Embryonic facial prominence (tissue), 1 donor: Measurements from ENCODE around the gene GRID2.
"Not testable (repeated sequence)": the region's sequence is repeated elsewhere in the genome, so short reads cannot be mapped to it uniquely, and the experiment has no call there.

Experiments used
- DNase-seq: peaks from one replicate; pipeline ENCODE4 v3.0.0-alpha.2; 2016; ENCODE audit errors: extremely low spot score

GRID2 gene

DNA sequence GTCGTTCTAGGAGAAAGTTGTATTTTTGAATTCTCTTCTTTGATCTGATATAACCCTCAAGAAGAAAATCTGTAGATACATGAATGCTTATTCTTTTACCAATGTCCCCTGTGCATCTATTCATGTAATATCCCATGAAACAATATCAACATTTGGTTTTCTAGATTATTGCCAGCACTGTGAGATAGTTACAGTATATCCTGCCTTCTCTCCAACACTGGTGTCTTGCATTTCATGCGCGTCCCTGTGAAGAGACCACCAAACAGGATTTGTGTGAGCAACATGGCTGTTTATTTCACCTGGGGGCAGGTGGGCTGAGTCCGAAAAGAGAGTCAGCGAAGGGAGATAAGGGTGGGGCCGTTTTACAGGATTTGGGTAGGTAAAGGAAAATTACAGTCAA is 135.0 kb downstream of the GRID2 start:
- not testable (repeated sequence) for DNase-seq

DNA sequence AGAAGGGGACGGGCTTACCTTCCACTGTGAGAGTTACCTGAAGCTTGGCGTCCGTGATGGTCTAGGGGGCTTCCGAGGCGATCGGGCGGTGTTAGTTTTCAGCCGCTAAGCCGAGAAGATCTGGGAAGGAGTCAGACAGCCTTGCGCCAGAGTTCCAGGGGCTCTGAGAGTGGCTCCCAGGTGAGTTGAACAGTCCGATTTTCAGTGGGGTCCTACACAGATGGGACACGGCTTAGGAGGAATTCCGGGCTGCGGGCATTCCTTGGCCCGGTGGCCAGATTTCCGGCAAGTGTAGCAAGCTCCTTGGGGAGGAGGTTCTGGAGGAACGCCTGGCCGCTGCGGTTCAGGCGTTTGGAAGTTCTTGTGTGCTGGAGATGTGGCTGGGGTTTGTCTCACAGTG is 138.4 kb downstream of the GRID2 start:
- not testable (repeated sequence) for DNase-seq

DNA sequence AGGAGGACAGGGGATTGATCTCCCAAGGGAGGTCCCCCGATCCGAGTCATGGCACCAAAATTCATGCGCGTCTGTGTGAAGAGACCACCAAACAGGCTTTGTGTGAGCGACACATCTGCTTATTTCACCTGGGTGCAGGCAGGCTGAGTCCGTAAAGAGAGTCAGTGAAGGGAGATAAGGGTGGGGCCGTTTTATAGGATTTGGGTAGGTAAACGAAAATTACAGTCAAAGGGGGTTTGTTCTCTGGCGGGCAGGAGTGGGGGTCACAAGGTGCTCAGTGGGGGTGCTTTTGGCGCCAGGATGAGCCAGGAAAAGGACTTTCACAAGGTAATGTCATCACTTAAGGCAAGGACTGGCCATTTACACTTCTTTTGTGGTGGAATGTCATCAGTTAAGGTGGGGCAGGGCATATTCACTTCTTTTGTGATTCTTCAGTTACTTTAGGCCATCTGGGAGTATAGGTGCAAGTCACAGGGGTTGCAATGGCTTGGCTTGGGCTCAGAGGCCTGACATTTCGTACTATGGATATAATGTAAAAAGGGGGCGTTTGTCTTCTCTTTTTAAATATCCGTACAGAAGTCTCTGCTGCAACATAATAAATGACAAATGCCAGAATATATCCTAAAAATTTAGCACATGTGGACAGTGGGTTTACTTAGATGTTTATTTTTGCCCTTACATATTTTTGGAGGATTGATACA is 140.5 kb downstream of the GRID2 start:
- not testable (repeated sequence) for DNase-seq

DNA sequence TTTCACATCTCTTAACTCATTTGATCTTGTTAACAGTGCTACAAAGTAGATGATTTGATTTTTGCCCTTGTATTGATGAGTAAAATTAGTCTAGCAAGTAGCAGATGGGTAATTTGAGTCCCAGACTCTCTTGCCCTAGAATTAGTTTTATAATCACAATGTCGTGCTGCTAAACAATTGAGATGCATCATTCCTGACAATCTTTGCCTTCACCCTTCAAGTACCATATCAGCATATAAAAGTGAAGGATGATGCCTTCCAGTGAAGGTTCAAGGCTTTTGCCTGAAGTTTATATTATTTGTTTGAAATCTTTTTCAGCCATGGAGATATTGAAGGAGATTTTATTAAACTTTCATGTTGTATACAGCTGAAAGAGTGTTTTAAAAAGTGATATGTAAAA is 141.4 kb downstream of the GRID2 start:
- DNase-seq = no peak

DNA sequence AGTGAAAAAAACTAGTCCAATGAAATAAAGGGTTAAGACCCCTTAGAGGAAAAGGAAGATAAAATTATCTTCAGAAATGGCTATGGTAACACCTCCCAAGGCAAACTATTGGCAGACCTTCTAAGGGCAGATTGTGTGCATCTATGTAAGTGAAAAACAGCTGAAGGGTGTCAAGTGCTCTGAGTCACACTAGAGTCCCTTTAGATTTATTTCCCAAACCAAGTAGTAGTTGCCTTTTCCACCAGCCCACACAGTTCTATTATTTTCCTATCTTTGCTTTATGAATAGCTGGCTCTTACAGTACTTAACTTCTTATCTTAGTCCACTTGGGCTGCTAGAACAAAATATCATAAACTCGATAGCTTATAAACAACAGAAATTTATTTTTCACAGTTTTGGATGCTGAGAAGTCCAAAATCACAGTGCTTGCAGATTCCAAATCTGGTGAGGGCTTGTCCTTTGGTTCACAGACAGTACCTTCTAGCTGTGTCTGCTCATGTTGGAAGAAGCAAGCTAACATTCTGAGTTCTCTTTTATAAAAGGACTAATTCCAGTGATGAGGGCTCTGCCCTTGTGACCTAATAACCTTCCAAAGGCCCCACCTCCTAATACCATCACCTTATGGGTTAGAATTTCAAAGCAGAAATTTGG is 143.6 kb downstream of the GRID2 start:
- DNase-seq = no peak

DNA sequence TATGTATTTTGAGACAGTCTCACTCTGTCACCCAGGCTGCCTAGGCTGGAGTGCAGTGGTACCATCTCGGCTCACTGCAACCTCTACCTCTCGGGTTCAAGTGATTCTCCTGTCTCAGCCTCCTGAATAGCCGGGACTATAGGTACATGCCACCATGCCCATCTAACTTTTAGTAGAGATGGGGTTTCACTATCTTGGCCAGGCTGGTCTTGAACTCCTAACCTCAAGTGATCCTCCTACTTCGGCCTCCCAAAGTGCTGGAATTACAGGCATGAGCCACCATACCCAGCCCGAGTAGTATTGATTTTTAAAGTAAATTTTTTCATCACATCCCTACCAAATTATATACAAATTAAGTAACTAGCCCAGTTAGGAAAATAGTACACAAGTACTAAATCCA is 144.4 kb downstream of the GRID2 start:
- not testable (repeated sequence) for DNase-seq

DNA sequence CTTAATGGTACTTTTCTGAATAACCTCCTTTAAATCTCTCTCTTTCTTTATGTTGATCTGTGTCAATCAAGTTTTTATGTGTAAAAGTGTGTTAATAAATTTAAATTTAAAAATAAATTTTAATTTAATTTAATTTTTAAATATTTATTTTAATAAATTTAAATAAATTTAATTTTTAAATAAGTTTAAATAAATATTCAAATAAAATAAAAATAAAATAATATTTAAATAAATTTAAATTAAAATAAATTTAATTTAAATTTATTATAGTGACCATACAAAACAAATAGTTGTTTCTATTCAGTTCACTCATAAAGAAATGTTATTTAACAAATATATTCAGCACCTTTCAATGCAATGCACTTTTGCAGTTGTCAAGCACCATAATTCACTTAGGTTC is 146.9 kb downstream of the GRID2 start:
- DNase-seq = no peak

DNA sequence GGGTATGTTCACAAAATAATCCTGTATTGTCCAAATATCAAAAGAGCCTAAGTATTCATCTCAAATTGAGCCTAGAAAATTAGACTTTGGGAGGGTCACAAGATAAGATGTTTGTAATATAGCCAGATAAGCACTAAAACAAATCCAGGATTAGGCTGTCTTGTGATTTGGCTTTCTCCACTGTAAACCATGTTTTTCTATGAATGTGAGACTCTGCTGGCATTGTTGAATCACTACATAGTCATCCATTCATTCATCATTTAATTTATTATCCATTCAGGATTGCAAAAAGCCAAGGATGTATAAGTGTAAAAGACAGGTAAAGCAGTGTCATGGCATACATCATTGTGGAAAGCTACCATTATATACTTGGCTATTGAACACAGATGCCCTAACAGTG is 148.0 kb downstream of the GRID2 start:
- no peak for DNase-seq

DNA sequence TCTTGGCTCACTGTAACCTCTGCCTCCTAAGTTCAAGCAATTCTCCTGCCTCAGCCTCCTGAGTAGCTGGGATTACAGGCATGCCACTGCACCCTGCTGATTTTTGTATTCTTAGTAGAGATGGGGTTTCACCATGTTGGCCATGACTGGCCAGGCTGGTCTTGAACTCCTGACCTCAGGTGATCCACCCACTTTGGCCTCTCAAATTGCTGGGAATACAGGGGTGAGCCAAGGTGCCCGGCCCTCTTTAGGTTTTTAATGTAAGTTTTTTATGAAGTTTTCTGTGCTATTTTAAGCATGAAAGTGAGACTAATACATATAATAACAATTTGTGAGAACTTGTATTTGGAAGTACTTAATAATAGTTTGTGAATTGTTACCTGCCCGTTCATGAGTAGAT is 148.6 kb downstream of the GRID2 start:
- not testable (repeated sequence) for DNase-seq

DNA sequence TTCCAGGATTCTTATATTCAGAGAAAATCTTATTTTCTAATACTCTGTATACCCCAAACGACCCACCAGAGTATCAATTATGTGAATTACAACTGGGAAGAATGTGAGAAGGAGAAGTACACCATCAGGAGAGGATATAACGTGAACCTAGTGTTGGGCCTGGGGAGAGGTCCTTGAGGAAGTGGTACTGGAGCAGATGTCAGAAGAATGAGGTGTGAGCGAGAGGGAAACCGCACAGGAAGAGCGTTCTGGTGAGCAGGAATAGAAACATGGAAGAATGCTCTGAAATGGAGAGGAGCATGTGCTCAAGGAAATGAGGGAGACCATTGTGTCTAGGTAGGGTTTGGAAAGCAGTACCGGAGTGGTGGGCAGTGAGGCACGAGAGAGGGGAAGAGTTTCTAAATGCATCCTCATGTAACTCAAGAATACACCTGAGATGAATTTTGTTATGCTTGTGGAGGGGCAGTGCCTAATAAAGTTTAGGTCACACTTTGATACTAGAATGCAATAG is 151.6 kb downstream of the GRID2 start:
- no peak for DNase-seq

DNA sequence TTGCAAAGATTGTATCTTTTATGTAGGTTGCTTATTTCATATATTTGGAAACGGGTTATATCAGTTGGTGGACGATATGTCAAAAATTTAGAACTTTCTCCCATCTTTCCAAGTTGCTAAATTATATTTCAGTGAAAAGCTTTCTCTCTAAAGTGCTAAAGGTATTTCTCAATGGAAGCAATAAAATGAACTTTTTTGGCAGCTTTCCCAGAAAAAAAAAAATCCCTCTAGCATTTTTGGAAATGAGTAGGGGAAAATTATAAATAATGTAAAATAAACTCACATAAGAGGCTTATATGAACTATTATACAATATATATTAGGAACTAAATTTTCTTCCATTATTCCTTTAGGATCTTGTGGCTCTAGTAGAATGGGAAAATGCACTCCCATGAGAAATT is 152.2 kb downstream of the GRID2 start:
- DNase-seq = no peak

DNA sequence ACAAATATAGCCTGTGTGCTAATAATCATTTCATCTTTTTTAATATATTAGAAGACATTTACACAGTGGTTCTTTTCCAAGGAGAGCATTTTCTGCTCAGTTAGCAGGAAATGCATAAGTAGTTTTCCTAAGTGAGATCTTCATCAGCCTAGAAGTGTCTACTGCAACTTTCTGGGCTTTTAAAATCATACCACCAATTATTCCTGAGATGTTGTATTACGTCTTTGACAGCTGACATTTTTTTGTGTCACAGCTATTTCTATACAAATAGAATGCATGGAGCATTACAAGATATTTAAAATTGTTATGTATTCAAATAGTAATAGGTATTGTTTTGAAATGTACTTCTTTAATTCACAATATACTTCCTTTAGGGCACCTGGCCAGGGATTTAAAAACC is 158.0 kb downstream of the GRID2 start:
- DNase-seq = no peak

DNA sequence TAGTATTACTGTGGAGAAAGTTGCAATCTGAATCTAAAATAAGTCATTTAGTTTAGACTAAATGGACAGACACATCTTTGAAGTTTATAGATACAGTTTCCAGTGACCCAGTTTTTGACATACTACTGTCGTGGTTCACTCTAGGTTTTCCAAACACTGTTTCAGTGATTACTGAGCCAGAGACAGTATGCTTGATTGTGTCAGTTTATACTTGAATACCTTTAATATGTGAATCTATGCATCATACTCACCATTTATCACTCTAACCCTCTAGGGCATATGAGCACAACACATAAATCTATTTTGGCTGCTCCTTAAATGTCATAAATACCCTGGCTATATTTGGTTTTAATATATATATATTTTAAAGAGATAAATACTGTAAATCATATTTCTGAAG is 173.5 kb downstream of the GRID2 start:
- no peak for DNase-seq

DNA sequence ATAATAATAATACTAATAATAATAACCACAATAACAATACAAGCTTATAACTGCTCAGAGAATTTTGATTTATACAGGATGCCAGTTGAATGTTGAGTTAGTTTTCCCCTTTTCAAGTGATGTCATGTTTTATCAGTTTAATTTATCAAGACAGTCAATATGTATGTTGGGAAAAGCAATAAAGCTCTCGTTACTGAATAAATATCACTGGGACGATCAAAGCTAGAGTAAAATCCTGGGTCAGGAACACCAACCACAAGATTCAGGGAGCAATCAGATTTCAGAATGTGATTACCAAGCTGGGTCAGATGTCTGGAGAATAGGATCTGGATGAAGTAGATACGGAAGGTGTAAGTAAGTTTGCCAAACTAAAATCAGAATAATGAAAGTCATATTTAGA is 179.6 kb downstream of the GRID2 start:
- no peak for DNase-seq

DNA sequence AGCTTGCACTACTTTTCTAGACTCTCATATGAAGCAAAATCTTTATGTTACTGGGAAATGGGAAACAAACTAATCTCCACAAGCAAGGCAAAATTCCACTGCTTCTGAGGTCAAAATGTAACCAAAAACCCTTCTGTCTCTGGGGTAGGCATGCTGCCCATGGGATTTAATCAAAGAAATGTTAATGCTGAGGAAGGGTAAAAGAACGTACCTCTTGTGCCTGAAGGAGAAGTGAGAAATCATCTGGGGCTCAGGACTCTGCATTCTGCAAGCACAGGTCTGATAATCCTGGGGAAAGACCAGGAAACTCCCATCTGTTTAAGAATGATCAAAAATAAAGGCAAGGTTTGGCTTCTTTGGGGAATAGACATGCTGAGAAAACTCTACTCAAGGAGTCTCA is 184.7 kb downstream of the GRID2 start:
- DNase-seq = no peak

DNA sequence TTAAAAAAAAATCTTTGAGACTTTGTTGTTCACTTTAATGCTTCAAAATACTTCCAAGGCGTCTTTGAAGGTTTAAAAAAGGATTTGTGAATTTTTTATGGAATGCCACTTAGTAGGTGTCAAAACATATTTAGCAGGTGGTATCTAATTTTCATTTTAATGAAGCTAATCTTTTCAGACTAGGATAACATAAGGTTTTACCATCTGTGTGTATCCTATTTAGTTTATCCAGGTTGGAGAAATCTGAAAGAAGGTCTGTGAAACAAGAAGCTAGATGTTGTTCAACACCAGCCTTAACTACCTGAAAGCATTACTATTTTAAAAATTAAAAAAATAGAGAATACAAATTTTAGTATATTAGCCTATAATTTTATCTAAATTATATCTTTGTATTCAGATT is 193.4 kb downstream of the GRID2 start:
- DNase-seq = no peak

DNA sequence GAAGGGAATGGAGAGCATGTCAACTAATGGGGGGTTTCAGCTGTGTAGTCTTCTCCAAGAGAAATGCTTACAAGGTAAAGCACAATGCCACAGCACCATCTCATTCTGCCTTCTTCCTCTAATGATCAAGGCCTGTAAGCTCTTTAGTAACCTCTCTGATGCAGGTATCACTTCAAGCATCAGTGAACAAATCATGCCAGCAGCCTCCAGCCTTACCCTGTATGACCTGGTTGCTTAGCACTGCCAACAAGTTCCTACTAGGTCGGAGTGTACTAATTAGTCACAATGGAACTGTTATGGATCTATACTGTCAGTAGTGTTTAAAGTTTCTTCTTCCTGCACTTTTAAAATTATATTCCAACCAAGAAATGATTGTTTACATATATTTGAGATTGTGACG is 197.7 kb downstream of the GRID2 start:
- no peak for DNase-seq

DNA sequence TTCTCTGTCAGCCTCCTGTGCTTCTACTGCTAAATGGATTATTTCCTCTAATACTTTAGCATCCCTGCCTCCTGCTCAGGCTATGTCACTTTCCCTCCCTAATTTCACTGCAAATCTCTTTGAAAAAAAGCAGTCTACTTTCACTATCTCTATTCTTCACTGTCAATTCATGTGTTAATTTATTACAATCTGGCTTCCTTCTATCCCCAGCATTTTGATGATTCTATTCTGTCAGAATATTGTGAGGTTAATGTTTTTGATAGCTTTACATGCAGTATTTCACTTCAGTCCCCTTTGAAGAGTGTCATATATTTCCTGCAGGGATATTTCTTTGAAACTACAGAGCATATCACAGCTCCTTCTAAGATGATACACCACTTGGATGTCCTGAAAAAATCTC is 203.2 kb downstream of the GRID2 start:
- DNase-seq = no peak

DNA sequence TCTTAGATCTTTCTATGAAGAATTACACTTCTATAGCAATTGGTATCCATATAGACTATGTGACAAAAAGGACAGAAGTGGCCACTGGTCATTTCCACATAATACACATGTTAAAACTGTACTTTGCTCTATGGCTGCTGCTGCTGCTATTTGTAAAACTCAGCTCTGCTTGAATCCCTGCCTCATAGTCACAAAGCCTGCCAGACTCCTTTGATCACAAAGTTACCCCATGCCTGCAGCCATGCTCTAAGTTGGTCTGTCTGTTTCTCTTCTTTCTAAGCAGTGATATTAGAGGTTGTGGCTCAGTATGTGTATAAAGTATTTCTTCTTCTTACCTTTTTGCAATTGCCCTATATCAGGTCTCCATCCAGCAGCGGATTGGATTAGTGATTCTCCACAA is 210.9 kb downstream of the GRID2 start:
- DNase-seq = no peak

DNA sequence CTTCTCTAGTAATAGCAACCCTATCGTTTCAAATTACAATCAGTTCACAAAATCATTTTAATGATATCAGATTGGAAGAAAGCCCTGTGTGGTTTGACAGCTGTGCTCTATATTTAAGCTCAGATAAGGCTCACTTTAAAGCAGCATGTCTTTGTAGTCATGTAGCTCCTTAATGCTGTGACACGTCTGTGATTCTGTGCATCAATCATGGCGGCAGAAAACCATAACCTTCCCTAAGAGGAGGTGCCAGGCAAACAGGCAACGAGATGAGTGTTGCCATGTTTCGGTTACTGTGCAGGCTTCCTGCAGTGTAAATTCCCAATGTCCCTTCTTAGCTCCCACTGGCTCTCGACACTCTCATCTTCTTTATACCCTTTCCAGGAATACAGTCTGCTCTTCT is 212.7 kb downstream of the GRID2 start:
- DNase-seq = no peak

DNA sequence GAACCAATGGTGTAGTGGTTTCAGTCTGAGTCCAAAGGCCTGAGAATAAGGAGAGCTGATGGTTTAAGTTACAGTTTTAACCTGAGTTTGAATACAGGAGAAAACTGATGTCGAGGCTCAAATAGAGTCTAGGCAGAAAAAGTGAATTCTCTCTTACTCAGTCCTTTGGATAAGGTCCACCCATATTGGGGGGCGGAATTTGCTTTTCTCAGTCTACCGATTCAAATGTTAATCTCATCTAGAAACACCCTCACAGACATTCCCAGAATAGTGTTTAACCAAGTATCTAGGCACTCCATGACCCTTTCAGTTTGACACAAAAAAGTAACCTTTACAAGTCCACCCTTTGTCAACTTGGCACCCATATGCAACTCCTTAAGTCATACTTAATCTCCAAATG is 216.0 kb downstream of the GRID2 start:
- DNase-seq = no peak

DNA sequence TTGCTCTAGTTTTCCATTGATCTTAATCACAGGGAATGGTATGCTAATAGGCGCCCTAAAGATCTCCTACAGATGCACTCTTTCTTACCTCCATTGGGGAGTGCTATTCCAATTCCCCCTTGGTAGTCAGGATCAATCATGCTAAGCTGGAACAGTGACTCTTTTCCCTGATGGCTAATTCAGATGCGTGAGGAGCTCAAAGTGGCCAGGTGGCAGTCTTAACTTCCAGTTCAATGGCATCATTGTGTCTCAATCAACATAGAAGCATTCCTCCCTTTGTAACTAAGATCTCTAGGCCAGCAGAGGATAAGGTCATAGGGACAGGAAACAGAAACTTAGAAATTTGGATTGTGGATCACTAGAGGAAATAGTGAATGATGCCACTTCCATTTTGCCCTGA is 216.8 kb downstream of the GRID2 start:
- no peak for DNase-seq

DNA sequence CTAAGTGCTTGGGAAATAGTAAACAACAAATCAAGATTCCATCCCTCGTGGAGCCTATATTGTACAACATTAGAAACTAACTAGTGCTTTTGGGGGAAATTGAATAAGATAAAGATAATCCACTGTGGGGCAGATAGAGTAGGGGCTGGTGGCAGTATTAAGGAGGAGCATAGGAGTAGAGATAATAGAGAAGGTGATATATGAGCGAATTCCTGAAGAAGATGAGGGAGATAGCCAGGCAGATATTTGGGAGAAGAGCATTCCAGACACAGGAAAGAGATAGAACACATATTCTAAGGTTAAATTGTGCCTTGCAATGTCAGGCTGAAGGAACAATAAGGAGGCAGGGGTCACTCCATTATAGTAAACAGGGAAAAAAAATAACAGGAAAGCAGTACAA is 218.2 kb downstream of the GRID2 start:
- DNase-seq = no peak

DNA sequence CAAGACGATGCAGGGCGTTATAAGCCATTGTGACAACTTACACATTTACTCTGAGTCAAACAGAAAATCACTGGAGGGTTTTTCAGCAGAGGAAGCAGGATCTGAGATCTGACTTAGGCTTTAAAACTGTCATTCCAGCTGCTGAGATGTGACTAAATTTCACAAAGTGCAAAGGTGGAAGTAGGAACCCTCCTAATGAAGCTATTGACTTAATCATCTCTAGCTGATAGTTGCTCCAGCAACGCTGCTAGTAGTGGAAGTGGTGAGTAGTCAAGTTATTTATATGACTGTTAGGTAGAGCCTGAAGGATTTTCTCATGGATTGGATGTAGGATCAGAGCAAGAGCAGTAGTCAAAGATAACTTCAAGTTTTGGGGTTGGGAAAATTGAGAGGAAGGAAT is 218.6 kb downstream of the GRID2 start:
- no peak for DNase-seq
